GM12878 (cell line): ENCODE results near the gene SLC18A3.

Experiments used
- ATF7 ChIP-seq: fragments of 450-650 bp; IDR thresholded peaks from 2 replicates; pipeline ENCODE4 v1.6.1; 2016; ENCODE audit warnings: low read depth, mild to moderate bottlenecking
- CREB1 ChIP-seq: IDR thresholded peaks from 2 replicates; pipeline ENCODE4 v1.6.1; 2012; ENCODE audit warnings: low read depth, mild to moderate bottlenecking, inconsistent platforms
- JUNB ChIP-seq: IDR thresholded peaks from 2 replicates; pipeline ENCODE4 v1.6.1; 2016; ENCODE audit warnings: antibody characterized with exemption, mild to moderate bottlenecking
- POLR2AphosphoS5 ChIP-seq: IDR thresholded peaks from 2 replicates; pipeline ENCODE4 v1.6.1; 2011; ENCODE audit warnings: mild to moderate bottlenecking, low read length, inconsistent platforms
- RFX5 ChIP-seq: IDR thresholded peaks from 2 replicates; pipeline ENCODE4 v1.6.1; 2011; ENCODE audit warnings: low read depth, low read length, improper control_type of control experiment
- ZNF274 ChIP-seq: IDR thresholded peaks from one replicate; pipeline ENCODE4 v1.8.0; 2011; ENCODE audit not compliant: insufficient read length, insufficient read depth
- TF ChIP-seq, protein P1 (sequence below), 3 experiments: IDR thresholded peaks in 2 of 3; conservative IDR thresholded peaks in 1 of 3; 2 replicates each; pipeline ENCODE4 v1.5.1; 2011; ENCODE audit warnings: low read depth in 3 of 3, low read length in 3 of 3, mild to moderate bottlenecking in 3 of 3, control low read depth in 2 of 3, moderate library complexity in 2 of 3, inconsistent platforms in 1 of 3, mixed read lengths in 1 of 3; ENCODE audit not compliant: control insufficient read depth in 2 of 3, insufficient read depth in 1 of 3; ENCODE audit errors: extremely low read depth in 1 of 3
- TF ChIP-seq, protein P2 (sequence below): IDR thresholded peaks from 2 replicates; pipeline ENCODE4 v1.6.1; 2012; ENCODE audit warnings: low read depth, low read length, improper control_type of control experiment
- TF ChIP-seq, protein P3 (sequence below): IDR thresholded peaks from 2 replicates; pipeline ENCODE4 v1.6.1; 2011; ENCODE audit warnings: low read depth, low read length, improper control_type of control experiment, borderline replicate concordance

DNA sequence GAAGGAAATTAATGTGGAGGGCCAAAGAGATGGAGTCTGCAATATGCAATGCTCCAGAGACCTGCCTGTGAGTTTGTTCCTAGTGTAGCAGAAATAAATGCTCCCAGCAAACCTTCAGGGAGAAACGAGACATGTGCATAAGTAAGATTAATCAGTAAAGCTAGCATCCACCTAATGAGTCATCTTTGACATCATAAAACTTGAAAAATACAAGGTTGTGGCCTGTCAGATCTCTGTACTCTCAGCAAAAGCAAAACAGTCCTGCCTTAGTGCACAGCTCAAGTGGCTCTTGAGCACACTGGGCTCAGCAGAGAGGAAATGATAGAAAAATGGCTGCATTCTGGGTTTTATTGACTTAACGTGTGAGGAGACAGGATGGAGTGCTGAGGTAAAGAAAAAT, 38.7 kb upstream of the SLC18A3 start:
- TF ChIP-seq, protein P1, sequence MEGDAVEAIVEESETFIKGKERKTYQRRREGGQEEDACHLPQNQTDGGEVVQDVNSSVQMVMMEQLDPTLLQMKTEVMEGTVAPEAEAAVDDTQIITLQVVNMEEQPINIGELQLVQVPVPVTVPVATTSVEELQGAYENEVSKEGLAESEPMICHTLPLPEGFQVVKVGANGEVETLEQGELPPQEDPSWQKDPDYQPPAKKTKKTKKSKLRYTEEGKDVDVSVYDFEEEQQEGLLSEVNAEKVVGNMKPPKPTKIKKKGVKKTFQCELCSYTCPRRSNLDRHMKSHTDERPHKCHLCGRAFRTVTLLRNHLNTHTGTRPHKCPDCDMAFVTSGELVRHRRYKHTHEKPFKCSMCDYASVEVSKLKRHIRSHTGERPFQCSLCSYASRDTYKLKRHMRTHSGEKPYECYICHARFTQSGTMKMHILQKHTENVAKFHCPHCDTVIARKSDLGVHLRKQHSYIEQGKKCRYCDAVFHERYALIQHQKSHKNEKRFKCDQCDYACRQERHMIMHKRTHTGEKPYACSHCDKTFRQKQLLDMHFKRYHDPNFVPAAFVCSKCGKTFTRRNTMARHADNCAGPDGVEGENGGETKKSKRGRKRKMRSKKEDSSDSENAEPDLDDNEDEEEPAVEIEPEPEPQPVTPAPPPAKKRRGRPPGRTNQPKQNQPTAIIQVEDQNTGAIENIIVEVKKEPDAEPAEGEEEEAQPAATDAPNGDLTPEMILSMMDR (IDR thresholded peaks at IDR 0.05 in 2 of 3, conservative IDR thresholded peaks at IDR 0.05 in 1 of 3; ENCODE audit: control insufficient read depth in 2 of 3, extremely low read depth in 1 of 3, insufficient read depth in 1 of 3, low read depth in 3 of 3, low read length in 3 of 3): no peak
- TF ChIP-seq JUNB: no peak
- no peak for TF ChIP-seq CREB1
- no peak for TF ChIP-seq POLR2AphosphoS5
- no peak for TF ChIP-seq ZNF274
- TF ChIP-seq, protein P2, sequence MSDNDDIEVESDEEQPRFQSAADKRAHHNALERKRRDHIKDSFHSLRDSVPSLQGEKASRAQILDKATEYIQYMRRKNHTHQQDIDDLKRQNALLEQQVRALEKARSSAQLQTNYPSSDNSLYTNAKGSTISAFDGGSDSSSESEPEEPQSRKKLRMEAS: no peak
- no peak for TF ChIP-seq RFX5
- TF ChIP-seq, protein P3, sequence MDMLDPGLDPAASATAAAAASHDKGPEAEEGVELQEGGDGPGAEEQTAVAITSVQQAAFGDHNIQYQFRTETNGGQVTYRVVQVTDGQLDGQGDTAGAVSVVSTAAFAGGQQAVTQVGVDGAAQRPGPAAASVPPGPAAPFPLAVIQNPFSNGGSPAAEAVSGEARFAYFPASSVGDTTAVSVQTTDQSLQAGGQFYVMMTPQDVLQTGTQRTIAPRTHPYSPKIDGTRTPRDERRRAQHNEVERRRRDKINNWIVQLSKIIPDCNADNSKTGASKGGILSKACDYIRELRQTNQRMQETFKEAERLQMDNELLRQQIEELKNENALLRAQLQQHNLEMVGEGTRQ: no peak
- TF ChIP-seq ATF7: no peak
